ENCODE measurements around the gene ELOVL7.
"Not testable (repeated sequence)": the region's sequence is repeated elsewhere in the genome, so short reads cannot be mapped to it uniquely, and the experiment has no call there.

The ELOVL7 gene

DNA sequence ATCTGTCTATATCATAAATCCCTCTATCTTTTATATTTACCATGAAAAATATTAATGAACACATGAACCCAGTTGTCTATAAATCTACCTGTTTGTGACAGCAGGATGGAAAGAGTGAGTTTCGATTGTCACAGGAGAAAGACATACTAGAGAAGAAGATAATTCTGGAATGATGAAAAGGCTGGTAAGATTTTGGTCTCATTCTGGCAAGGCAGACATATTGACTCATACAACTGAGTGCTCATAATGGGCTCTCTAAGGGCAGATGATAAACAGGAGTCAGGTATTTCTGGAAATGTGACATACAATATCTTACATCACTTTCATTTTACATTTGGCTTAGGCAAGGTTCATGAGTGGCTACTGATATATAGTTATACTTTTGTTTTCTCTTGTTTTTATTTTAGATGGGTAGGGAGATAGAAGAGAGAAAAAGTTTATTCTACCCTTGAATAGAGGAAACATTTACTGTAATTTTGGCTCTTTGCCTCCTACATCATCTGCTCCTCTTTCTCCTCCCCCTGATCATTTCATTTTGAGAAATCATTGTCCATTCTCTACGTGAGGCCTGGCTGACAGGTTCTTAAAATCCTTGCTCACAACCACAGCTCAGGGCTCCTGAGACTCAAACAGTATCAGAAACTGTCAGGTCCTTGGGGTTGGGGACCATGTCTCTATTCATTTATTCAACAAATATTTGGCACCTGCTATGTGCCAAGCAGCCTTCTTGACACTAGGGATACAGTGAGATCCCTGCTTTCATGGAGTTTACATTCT is 14.4 kb downstream of the ELOVL7 start:
- peak; percentile 29 for DNase-seq

DNA sequence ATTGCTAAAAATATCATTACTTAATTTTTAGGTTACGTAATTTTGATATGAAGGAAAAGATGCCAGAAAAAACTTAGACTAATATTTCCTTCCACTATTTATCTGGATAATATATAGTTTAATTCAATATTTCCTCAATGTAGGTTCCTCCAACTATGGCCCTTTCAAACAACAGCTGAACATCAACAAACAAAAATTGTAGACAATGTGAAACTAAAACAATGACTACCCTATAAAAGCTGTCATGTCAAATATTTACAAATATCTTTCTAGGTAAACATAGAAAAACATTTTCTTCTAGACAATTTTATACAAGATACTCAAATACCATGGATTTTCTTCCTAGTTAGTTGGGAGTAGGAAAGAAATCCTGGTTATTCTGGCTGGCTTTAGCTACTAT is 16.9 kb downstream of the ELOVL7 start:
- DNase-seq: no peak

DNA sequence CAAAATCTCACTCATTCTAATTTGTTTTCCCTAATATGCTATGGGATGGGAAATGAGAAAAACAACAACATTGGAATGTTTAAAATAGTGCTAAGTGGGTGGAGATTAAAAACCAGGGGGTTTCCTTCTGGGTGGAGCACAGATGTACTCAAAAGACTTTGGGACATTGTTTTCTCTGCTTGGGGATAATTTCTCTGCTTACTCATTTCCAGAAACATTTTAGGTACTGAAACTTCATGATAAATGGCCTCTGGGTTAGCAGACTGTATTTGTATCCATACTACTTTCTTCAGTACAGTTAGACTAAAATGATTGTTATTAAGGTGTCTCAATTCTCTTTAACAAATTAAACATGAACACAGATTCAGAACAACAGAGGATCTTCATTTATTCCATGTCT is 17.4 kb downstream of the ELOVL7 start:
- peak; percentile 21 for DNase-seq

DNA sequence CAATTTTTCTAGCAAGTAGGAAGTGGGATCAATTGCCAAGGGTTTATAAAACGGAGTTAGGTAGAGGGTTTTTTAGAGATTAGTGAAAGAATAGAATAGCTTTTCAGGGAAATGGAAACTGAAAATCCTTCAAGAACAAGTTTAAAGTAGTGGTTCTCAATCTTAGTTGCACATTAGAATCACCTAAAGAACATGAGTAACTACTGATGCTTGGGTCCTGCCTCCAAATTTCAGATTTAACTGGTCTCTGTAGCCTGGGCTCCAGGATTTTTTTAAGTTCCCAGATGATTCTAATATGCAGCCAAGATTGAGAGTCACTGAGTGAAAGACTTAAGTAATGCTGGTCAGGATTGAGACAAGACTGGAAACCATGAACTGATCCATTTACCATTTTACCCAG is 20.5 kb downstream of the ELOVL7 start:
- no peak for DNase-seq

DNA sequence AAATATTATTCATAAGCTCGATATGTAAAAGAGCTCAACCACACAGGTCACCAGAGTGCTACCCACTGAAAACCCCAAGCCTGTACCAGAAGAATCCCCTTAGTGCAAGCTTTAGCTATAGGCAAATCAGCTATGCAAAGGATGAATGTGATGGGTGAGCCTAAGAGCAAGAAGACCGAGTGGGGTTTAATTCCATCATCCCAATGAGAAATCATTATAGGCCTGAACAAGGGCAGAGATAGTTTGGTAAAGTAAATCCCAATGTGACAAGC is 21.8 kb downstream of the ELOVL7 start:
- DNase-seq: no peak

DNA sequence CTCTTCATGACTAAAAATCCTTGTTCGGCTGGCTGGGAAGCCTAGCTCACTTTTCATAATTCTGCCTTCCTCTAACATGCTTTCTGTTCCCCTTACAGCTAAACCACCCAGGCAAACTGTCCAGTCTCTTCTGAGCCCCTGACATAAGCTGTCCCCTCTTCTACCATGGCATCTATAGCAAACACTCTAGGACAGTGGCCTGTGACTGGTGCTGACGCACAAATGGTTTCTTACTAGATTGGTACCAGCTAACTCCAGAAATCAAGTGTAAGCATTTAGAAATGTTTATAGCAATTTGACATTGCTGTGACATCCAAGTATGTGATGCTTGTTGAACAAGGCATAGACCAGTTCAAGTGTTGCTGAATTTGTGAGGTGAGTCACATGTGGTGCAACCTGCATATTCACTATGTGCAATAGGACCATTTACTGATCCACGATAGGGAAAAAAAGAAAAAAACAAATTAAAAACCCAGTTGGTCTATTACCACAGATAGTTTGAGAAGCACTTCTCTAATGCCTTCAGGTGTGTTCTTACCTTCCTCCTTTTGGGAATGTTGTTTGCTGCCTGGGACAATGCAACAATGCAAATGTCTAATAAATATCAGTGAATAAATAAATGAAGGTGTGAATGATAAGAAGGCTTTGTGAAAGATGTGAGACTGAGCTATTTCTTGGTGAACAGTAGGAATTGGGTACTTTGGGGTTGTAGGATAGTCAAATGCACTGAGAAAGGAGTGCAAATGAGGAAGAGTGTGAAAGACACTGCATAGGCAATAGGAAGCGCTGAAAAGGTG is 22.4 kb downstream of the ELOVL7 start:
- peak; percentile 43 for DNase-seq

DNA sequence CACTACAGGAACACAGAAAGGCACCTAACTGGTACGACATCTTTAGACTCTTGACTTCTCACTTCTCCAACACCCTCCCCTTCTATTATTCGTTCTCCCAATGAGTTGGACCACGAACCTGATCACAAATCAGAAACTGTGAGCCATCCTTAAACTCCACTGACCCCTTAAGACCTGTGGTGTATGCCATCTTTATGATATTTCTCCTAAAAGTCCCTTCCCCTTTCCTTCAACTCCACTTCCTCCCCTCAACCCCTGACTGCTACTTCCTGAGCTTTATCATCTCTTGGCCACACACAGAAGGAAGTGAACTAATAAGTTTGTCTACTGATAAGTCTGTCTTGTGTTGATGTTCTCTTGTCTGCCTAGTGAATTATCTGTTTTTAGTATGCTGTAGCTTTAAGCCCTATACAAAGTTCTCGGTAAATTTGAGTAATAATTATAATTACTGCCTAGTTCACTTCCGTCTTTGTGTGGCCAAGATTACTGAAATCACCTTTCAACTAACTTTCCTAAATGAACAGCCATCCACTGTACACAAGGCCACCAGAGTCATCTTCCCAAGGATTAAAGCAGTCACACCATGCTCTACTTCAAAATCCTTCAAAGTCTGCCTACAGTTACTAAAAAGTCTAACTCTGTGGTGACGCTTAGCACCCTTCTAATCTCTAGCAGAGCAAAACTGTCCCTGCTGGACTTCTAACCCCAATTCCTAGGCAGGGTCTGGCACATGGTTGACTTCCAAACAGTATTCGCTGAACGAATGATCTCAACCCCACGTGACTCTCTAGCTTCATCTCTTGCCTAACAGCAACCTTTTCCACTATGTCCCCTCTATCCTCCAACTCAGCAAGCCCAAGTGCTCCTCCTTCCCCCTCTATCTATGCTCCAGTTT is 23.2 kb downstream of the ELOVL7 start:
- DNase-seq: peak; percentile 33

DNA sequence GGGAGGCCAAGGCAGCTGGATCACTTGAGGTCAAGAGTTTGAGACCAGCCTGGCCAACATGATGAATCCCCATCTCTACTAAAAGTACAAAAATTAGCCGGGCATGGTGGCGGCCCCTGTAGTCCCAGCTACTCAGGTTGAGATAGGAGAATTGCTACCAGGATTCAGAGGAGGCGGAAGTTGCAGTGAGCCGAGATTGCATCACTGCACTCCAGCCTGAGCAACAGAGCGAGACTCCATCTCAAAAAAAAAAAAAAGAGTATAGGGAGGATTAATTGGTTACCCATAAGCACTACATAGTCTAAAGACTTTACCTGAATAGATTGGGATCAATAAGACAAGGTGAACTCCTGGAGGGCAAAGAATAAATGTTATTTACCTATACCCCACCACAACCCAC is 27.9 kb downstream of the ELOVL7 start:
- not testable (repeated sequence) for DNase-seq

DNA sequence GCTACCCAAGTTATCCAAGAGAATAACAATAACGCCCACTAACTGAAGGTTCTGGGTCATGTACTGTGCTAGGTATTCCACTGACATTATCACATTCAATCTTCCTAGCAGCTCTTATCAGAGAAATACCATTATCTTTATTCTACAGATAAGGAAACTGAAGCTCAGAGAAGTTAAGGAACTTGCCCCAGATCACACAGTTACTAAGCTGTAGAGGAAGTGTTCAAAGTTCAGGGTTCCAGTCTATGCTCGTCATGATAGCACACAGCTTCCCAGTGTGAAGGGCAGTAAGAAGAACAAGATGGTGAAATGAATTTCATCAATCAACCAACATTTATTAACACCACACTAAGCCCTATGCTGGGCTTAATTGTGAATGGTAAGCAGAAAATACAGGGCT is 29.6 kb downstream of the ELOVL7 start:
- DNase-seq: no peak

DNA sequence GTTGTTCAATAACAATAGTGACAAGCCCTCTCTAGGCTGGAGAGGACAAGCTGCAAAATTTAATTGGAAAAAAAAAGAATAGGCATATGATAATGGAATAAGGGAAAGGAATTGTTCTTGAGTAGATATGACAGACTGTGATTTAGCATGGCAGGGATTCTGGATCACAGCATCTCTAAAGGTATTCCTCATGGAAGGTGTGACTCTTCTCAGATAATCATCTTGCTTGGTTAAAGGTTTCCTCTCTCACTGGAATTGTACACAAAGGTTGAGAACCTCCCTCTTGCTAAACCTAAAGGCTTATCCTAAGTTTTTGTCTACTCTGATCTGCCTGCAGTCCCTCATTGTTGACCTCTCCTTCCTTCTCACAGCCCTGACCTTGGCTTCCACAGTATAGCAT is 31.6 kb downstream of the ELOVL7 start:
- no peak for DNase-seq

DNA sequence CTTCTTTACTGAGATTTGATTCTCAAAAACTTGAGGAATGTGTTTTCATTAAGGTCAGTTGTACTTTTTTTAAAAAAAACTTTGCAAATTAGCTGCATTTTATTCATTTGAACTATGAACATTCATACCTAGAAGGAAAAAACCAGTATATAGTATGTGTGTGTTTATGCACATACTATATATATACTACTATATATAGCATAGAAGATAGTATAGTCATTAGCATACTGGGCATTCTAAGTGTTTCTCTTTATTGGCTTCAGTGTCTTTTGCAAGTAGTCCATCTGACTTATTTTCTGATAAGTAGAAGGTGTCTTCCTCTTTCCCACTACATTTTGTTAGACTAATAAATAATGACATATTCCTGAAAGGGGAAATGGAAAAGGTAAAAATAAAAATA is 33.0 kb downstream of the ELOVL7 start:
- no peak for DNase-seq

DNA sequence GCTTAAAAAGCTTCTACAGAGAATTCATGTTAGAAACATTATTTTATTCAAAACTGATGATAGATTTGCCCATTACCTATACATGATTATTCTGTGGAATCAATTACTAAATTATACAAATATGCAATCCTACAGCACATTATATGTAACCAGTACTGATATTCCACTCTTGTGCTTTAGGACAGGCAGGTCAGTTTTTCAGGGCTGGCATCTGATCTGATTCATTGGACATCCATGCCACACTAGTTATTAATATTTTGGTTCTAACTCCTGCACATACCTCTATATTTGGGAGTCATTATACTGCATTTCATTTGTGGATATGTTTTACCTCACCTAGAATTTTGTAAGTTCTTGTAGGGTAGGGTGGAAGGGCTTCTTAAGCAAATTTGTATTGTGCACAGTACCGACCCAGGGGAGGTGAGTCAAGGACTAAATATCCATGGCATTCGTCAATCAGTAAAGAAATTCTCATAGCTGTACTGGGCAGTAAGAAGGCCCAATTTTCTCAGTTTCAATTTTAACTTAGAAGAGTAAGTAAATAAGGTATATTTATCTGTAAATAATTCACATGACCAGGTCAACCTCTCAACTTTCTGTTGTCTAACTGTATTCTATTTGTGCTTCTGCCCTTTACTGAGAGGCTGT is 33.5 kb downstream of the ELOVL7 start:
- no peak for DNase-seq

DNA sequence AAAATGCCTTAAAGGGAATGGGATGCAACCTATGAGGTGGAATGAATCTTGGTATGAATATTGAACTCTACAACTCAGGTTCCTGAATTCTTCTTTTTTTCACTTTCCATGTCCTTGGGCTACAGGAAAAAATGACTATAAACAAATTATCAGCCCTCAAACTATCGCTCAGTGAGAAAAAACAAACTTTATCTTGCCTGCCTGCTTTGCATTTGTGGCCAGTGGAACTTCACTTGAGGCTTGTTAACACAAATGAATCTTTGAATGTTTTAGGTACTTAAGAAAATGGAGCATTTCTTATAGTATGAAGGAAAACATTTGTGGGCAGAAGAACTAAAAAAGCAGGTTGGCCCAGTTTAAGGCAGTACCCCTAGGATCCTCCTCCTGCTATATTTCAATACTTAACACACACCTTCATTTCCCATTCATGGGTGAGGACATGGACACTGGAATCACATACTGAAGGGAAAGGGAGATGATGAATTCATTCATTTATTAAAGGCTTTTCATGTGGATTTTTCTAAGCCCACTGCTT is 34.1 kb downstream of the ELOVL7 start:
- DNase-seq: no peak

DNA sequence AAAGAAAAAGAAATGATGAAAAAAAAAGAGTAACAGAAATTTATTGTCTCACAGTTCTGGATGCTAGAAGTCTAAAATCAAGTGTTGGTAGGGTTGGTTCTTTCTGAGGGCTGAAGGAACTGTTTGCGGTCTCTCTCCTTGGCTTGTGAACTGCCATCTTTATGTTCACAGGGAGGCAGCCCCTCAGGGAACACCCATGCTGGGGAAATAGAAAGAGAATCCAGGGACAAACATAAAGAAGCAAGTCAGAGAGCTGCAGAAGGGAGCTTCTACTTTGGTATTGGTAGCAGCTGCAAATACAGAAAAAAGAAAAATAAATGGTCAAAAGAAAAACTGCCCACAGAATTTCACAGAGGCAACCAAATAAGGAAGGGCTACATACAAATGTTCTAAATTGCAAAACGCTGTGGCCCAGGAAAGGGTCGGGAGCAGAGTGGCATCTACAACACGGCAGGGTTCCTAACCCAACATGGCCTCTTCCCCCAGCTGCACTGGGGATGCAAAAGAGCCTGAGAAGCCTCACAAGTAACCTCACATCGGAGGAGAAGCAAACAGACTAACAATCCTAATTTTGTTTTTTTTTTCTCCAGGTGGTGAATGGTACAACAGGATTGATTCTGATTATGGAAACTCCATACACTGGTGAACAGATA is 37.4 kb downstream of the ELOVL7 start:
- no peak for DNase-seq

DNA sequence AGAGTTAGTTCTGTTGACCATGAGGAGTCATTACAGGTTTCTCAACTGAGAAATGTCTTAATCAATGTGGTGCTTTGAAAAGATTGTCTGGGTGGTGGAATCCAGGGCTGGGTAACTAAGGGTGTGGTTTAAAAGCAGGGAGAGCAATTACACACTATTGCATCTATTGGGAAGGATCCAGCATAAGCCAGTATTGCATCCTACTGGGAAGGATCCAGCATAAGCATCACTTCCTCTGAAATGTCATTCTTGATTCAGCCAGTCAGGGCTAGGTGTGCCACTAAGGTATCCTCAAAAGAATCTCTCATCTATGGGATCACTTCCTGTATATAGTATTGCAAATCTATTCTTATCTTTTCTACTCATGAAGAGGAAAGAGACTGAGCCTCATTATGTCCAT is 38.6 kb downstream of the ELOVL7 start:
- DNase-seq: no peak

DNA sequence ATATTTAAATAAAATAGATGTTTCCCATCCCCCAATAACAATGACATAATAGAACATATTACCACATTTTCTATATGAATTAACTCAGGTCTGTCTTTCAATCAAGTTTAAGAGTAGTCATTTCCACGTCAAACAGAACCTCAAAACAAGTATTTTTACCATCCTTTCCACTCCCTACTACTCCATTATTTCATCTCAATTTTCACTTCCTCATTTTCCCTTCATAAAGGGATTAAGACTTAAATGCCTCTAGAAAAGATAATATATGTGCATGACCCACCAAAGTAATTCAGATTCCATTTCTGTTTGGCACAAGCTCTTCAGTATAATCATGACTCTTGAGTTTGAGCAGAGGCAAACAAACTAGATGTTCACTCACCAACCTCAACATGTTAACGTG is 40.4 kb downstream of the ELOVL7 start:
- DNase-seq: peak; percentile 8

DNA sequence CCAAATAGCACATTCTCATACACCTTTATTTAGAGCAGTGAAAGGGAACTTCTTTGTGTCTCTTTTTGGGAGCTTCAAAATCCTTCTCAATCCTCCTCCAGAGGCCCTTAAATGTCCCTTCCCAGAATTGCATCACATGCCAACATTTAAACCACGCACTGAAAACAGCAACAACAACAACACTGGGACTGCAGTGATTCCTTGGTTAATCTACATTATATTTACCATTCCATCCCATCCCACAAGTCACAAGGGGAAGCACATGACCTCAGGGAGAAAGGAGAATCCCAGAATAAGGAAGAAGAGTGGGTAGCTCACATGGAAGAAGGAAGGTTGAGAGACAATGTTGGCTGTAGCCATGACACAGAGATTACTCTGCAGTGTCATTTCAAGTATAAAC is 41.1 kb downstream of the ELOVL7 start:
- DNase-seq: no peak

DNA sequence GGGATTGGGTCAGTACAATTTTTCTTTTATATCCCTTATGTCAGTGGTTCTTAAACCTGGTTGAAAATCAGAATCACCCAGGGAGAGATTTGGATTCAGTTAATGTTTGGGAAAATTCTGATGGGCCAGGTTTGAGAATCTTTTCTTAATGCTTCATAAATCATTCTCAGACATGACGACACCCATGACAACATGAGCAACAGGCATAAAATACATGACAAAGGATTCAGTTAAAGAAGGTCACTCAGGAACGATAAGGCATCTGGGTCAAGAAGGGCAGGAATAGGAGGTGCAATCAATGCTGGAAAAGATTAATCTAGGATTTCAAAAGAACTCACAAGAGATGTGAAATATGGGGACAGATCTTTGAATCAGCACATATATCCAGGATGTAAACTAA is 41.8 kb downstream of the ELOVL7 start:
- no peak for DNase-seq

DNA sequence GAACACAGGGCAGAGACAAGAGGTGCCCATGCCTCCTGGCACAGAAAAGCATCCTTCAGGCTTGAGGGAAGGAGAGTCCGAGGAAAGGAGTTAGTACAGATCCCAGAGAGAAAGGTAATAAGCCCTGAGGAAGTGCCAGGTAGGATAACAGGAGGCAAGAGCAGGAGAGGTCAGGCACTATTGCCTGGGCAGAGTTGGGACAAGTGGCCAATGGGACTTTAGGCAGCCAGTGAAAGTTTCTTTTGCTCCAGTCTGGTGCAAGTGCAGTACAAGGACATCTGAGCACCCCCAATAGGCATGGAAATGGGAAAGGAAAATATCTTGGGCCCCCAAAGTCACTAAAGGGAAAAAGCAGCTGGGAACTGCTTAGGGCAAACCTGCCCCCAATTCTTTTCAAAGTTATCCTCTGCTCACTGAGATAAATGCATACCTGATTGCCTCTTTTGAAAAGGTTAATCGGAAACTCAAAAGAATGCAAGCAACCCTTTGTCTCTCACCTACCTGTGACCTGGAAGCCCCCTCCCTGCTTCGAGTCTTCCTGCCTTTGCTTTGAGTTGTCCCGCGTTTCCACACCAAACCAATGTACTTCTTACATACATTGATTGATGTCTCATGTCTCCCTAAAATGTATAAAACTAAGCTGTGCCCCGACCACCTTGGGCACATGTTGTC is 46.5 kb downstream of the ELOVL7 start:
- no peak for DNase-seq

DNA sequence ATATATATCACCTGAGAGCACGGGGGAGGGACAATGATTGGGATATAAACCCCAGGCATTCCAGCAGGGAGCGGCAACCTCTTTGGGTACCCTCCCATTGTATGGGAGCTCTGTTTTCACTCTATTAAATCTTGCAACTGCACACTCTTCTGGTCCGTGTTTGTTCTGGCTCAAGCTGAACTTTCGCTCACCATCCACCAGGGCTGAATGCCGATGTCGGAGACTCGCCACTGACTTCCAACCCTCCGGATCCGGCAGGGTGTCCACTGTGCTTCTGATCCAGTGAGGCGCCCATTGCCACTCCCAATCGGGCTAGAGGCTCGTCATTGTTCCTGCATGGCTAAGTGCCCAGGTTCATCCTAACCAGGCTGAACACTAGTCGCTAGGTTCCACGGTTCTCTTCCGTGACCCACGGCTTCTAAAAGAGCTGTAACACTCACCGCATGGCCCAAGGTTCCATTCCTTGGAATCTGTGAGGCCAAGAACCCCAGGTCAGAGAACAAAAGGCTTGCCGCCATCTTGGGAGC is 48.6 kb downstream of the ELOVL7 start:
- DNase-seq: not testable (repeated sequence)

DNA sequence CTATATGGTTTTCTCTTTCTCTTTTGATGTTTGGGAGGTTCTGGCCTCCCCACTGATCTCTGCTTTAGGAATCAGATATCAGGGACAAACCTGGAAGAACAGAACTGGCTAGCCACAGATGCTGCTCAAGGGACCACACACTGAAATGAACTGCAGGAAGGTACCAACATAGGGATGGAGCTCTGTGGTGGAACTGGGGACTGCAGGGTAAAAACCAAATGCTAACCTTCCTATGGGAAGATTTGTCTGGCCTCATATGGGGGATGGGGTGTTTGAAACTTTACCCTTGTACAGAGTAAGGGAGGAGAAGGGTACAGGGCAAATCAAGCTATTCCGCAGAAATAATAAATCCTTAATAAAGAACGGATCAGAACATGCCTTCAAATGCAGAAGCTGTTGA is 49.4 kb downstream of the ELOVL7 start:
- DNase-seq: no peak

DNA sequence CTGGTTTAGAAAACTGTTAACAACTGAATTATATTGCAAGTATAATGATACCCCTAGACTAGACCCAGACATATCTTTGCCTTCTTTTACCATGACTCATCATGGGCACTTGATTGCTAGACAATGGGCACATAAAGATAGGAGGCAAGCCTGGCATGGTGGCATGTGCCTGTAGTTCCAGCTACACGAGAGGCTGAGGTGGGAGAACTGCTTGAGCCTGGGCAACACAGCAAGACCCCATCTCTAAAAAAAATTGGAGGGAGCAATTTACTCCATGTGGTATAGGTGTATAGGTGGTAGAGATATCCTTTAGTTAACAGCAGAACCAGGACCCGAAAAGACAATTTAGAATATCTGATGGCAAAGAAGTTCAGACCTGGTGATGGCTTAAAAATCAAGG is 51.6 kb downstream of the ELOVL7 start:
- no peak for DNase-seq
